ENCODE measurements around the gene RET.

Gene RET

GRCh38 chr10:43044961-43045621, 31.8 kb upstream of the RET start:
- DNase-seq: no peak

GRCh38 chr10:43045631-43046287, 31.1 kb upstream of the RET start:
- no peak for DNase-seq

GRCh38 chr10:43046288-43046991, 30.4 kb upstream of the RET start:
- no peak for DNase-seq

- no peak for DNase-seq
These were observed 29.4 kb upstream of the RET start for GRCh38 chr10:43047288-43047970.

- DNase-seq: no peak
These were observed 28.4 kb upstream of the RET start for GRCh38 chr10:43048301-43049051.

DNA sequence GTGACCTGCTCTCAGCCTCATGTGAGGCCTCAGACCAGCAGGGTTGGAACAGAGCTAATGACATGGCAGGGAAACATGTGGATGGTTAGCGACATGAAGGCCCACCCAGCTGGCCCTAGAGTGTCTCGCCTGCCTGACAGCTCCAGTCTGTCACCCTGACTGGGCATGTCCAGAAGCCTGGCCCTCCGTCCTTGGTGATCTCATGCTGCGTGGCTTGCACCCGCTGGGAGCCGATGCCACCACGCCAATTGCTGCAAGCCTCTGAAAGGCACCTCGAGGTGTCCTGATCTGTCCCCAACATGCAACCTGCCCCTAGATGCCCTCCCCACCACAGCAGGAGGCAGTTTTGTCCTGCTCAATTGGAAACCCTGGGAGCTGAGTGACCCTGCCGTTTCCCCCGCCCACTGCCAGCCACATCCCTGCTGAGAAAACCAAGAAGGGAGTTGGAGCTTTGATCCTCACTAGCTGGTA, 27.8 kb upstream of the RET start:
- no peak for DNase-seq

DNA sequence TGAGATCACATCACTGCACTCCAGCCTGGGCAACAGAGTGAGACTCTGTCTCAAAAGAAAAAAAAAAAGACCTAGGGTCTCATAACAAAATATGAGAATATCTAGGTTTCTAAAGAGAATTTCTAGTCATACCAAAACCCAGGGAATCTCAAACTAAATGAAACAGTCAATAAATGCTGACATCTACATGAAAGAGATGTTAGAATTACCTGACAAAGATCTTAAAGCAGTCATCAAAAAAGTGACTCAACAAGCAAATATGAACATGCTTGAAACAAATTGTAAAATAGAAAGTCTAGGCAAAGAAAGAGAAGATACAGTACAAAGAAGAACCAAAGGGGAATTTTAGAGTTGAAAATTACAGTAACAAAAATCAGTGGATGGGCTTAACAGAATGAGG, 26.9 kb upstream of the RET start:
- no peak for DNase-seq

- DNase-seq: no peak
These were observed 23.0 kb upstream of the RET start for GRCh38 chr10:43053825-43054224.

DNA sequence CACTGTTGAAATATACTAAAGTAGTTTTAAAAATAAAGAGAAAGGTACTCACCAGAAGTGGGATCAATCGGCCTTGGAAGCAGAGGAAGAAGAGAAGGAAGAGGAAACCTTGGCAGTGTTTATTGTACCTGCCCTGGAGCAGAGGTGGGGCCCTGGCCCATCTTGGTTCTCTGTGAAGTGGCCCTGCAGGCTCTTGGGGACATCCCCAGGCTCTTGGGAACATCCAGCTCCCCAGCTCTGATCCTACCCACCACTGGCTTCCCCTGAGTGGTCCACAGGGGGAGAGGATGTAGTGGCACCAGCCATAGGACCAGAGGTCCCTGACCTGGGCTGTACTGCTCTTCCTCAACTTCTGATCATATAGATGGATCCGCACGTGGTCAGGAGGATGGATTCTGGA, 22.3 kb upstream of the RET start:
- no peak for DNase-seq

DNA sequence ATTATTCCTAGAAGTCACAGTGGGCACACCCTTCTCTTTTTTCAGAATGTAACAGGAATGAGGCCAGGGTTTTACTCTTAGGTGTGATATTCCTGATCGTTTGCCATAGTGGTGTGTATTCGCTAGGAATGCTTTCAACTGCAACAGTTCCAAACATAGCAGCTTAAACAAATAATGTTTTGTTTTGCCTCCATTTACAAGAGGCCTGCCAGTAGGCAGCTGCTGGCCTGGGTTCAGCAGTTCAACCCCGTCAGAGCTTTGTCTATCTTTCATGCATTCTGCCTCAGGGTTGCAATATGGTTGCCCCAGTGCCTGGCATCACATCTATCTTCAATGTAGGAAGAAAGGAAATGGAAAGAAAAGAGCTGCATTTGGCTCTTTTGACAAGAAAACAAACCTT, 21.7 kb upstream of the RET start:
- DNase-seq: no peak

- no peak for DNase-seq
These were observed 20.8 kb upstream of the RET start for GRCh38 chr10:43055991-43056567.

DNA sequence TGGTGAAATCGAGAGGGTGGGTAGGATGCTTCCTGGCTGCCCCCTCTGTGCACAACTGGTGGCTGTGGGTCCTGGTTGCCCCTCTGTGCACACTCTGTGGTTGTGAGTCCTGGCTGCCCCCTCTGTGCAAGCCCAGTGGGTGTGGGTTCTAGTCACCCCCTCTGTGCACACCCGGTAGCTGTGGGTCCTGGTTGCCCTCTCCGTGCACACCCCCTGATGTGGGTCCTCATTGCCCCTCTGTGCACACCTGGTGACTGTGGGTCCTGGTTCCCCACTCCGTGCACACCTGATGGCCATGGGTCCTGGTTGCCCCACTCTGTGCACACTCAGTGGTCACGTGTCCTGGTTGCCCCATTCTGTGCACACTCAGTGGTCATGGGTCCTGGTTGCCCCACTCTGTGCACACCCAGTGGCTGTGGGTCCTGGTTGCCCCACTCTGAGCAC, 20.3 kb upstream of the RET start:
- no peak for DNase-seq

GRCh38 chr10:43057231-43057711, 19.6 kb upstream of the RET start:
- no peak for DNase-seq

DNA sequence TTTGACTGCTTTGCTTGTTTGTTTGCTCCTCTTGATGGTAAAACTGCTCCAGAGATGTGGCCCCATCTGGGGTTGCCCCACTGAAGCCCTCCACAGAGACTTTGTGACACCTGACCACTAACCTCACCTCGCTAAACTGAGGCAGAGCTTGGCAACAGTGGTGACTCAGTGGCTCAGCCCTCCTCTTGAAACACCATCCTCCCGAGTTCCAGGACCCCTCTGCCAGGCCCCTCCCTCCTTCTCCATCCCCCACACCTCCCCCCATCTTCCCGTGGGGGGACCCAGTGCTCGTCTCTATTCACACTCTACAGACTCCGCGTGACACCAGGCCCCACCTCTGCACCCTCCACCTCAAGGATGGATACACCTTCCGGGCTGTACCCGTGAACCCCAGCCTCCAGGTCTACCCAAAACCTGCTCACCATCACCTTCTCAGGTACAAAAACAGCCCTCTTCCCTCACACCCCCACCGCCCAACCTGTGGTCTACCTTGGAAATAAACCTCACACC, 19.0 kb upstream of the RET start:
- DNase-seq: no peak

- DNase-seq: no peak
These were observed 18.0 kb upstream of the RET start for GRCh38 chr10:43058716-43059335.

DNA sequence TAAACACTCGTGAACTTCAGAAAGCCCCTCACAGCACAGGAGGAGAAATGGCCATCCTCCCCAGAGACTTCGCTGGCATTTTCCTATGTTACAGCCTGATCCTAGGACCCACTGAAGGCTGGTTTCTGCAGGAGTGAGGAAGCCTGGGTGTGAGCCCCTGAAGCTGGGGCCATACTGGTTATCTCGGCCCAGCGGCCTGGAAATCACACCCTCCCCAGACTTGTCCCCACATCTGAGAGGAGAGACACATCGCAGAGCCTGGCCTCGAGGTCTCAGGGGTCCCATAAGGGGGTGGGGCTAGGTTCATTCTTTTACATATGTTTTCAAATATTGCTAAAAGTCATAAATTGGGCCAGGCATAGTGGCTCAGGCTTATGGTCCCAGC, 17.5 kb upstream of the RET start:
- no peak for DNase-seq

DNA sequence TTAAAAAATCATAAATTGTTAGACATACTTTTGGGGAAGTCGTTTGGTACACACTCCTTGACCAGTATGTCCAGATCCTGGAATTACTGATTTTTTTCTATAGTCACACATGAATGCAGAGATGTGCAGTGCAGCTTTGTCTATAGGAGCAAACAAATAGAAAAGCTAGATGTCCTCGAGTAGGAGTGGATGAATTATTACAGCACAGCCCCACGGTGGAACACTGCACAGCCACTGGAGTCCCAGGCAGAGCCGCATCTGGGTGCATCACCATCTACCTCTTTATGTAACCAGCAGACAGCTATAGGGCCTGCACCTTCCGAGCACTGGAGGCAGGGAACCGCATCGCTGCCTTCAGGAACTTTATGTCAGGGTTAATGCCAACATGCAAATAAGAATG, 17.0 kb upstream of the RET start:
- no peak for DNase-seq

- DNase-seq: no peak
These were observed 16.6 kb upstream of the RET start for GRCh38 chr10:43060291-43060690.

- DNase-seq: no peak
These were observed 15.5 kb upstream of the RET start for GRCh38 chr10:43061331-43061730.

DNA sequence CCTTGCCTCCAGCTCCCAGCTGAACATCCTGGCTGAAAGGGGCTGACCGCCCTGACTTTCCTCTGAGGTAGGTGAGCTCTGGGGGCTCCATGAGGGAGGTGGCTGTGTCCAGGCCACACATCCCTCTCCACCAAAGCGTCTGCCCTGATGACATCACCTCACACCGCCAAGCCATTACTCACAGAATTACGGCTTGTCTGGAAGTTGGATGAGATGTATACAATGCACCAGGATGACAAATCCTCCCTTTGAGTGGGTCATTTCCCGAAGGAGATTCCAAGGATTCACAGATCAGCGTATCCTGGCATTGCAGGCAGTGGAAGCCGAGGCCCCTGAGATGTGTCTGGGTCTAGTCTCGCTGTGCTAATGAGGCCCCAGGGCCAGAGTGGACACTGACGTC, 15.1 kb upstream of the RET start:
- no peak for DNase-seq

DNA sequence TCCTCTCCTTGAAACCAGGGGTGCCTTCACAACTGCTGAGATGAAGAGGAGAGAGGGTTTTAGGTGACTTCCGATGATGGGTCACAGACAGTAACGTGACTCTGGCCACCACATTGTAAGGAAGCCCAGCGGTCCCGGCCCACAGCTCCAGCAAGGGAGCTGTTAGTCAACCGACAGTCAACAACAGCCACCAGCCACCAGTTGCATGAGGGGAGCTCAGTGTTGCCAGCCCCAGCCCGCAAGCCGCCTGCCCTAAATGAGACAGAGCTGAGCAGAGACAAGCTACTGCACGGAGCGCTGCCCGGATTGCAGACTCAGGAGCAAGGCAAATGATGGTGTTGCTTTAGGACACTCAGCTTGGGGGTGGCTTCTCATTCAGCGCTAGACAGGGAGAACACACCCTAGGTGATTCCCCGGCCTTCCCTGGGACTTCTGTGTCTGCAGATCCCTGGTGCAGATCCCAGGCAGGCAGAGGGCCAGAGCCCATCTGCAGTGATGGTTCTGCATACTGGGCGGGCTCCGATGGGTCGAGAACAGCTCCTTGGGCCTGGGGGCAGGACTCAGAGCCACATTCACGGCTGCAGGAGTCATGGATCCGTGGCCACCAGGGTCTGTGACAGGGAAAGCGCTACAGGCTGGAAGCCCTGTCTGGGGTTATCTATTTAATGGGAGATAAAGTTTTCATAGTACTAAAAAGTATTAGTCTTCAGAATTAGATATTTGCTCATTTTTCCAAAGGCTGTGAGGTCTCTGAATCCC, 14.3 kb upstream of the RET start:
- no peak for DNase-seq
